Measurements from ENCODE around the gene AQP12B.
"Not testable (repeated sequence)": the region's sequence is repeated elsewhere in the genome, so short reads cannot be mapped to it uniquely, and the experiment has no call there.

AQP12B gene, protein sequence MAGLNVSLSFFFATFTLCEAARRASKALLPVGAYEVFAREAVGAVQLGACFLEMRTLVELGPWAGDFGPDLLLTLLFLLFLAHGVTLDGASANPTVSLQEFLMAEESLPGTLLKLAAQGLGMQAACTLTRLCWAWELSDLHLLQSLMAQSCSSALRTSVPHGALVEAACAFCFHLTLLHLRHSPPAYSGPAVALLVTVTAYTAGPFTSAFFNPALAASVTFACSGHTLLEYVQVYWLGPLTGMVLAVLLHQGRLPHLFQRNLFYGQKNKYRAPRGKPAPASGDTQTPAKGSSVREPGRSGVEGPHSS

DNA sequence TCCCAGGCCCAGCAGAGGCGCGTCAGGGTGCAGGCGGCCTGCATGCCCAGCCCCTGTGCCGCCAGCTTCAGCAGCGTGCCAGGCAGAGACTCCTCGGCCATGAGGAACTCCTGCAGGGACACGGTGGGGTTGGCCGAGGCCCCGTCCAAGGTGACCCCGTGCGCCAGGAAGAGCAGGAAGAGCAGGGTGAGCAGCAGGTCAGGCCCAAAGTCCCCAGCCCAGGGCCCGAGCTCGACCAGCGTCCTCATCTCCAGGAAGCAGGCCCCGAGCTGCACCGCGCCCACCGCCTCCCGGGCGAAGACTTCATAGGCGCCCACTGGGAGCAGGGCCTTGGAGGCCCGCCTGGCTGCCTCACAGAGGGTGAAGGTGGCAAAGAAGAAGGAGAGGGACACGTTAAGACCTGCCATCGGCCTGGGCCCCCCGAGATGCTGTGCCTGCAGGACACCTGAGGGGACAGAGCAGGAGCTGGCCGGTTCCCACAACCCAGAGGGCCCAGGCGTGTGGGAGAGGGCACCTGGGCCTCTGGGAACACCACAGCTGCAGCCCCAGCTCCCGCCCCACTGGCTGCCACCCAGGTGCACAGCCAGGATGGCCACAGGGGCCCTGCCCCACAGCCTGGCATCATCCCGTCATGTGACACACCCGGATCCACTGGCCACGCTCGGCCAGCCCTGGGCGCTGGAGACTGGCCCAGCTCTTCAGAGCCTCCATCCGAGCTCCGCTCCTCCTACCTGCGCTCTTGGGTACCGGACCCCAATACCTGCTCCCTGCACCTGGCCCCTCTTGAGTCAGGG is at the start of gene AQP12B:
TSS of gene AQP12B (minus strand) at position 455 of the 794 bp plus-strand sequence. CDS start at position 407, 48 bp downstream.
- not testable (repeated sequence) for DNase-seq

DNA sequence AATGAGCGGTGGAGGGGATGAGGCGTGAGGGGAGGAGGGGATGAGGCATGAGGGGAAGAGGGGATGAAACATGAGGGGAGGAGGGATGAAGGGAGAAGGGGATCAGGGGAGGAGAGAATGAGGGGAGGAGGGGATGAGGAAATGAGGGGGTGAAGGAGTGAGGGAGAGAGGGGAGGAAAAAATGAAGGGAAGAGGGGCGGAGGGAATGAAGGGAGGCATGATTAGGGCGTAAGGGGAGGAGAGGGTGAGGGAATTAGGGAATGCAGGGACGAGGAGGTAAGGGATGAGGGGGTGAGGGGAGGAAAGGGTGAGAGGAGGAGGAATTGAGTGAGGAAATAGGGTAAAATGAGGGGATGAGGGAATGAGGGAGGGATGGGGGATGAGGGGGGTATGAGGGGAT is 49.5 kb upstream of the AQP12B start:
- DNase-seq, result no peak

DNA sequence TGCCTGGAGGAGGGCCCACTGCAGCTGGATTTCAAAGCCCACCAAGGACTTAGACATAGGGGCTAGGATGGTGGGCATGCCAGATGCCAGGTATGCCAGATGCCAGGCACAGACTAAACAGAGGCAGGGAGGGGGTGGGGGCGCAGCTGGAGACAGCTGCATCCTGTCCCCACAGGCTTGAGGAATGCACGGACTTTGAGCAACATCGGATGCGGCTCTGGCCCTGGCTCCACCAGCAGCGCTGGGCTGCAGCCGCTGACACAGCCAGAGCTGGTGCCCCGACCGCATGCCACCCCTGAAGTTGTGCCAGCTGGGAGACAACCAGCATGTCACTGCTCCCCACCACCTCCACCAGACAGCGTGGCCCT is 48.5 kb upstream of the AQP12B start:
- no peak for DNase-seq

DNA sequence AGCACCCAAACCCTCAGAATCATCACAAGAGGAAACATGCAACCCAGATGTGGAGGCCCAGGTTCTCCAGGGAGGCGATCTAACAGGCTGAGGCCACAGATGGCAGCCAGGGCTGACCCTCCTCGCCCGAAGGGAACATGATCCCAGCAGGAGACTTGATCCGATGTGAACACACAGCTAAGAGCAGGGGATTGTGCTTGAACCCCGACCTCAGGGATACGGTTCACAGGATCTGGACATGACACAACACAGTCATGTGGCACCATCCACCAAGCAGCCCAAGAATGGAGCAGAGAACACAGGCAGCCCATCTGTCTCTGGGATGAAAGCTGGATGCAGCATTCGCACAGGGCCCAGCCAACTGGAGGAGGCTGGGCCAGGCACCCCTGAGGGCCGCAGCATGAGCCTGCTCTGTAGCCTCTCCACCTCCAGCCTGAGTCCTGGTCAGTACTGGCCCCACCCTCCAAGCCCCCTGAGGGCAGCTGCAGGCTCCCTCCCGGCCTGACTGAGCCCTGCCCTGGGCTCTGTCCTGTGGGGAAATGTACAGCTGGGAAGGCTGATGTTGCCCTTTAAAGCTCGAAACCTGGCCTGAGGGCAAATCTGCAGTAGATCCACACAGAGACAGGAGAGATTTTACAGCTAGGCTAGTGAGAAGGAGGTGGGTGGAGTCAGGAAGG is 48.0 kb upstream of the AQP12B start:
- no peak for DNase-seq

DNA sequence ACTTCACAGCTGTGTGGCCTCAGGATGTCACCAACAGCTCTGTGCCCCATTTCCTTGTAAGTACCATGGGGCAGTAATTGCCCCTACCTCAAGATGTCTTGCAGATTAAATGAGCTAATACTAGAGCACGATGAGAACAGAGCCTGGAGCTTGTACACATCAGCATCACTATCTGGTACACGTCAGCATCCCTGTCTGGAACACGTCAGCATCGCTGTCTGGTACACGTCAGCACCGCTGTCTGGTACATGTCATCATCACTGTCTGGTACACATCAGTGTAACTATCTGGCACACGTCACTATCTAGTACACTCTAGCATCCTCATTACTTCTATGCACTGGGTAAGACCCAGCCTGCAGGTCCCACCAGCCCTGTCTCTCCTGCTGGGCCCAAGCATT is 46.1 kb upstream of the AQP12B start:
- no peak for DNase-seq

DNA sequence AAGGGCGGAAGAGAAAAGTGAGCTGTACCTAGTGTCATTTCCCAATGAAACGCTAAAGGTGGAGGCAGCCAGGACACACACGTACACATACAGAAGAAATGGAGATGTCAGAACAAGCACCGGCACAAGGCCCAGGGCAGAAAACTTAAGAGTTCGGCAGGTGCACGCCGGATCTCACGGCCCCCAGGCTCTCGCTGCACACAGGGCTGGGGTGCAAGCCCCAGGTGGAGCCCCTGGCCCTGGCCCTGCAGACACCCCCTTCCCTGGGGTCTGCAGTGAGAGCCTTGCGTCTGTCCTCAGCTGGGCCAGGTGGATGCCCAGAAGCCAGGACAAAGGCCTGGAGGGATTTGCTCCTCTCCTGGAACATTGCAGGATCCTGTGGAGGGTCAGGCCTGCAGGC is 45.7 kb upstream of the AQP12B start:
- no peak for DNase-seq

DNA sequence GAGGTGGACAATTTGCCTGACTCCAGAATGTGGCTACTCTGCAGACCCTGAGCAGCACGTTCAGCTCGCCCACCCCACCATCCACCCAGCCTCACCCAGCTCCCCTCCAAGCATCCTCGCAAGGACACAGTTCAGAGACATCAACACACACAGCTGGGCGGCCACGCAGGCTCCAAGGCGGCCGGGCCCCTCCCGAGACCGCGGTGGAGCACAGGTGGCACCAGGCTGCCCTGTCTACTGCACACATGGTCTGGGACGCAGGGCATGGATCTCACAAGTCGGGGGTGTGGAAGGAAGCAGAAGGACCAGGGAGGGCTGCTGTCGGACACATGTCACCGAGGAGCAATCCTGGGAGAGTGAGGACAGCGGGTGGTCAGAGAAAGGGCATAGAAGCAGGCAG is 45.2 kb upstream of the AQP12B start:
- DNase-seq, result no peak

DNA sequence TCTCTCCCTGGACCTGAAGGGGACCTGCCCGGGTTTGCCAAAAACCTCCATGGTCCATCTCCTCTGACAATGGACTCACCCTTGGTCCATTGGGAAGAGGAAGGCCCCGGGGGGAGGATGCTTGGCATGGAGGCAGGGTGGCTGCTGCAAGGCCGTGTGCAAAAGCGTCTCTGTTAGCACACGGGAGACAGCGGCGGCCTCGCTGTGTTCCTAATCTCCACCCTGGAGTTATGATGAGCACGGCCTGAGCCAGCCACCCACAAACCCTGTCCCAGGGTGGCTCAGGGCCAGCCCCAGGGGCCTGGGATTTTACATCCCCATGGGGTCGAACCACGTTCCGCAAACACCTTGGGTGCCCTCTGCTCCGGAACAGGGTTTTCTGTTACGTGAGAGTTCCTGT is 44.8 kb upstream of the AQP12B start:
- DNase-seq, result no peak

DNA sequence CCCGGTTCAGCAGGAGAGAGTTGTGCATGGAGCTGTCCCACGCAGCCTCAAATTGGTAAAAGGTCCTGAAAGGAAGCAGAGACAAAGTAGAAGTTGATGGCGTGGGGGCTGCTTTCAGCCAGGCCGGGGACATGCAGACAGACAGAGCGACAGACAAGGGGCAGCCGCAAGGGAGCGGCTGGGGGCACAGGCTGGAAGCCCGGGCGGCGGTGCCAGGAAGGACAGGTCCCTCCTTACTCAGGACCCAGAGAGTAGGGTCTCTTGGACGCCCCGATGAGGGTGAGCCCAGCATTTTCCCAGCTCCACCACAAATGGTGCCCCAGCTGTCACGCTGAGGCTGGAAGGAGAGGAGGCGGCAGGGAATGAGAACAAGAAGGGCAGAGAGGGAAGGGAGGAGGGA is 44.2 kb upstream of the AQP12B start:
- no peak for DNase-seq

DNA sequence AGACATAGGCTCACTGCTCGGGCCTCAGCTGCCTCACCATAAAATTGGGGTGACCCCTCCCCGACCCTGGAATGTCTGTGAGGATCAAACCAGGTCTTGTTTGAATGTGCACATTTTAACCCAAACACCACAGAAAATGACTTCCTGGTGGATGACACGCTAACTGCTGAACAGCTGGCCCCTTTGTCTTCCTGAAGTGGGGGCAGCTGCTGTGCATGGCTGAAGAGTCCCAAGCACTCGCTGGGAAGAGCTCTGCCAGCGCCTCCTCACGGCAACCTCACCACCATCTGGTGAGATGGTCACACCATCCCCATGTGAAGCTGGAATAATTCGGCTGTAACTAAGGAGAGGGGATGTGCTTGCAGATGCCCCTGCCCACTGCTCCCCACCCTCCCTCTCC is 43.0 kb upstream of the AQP12B start:
- no peak for DNase-seq

DNA sequence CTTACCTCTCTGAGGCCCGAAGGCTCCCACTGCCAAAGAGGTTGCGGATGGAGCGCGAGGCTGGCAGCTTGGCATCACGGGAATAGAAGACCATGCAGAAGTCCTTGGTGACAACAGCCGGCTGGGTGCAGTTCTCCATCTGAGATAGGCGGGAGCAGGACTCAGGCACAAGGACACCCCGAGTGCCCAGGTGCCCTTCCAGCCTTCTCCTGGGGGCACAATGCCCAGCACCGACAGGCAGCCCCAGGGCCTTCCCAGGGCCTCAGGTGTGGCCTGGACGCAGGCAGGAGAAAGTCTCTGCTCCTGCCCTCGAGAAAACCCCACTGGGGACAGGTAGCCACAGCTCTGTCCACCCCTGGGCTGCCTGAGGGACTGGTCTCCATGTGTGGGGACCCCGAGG is 42.6 kb upstream of the AQP12B start:
- DNase-seq, result no peak

DNA sequence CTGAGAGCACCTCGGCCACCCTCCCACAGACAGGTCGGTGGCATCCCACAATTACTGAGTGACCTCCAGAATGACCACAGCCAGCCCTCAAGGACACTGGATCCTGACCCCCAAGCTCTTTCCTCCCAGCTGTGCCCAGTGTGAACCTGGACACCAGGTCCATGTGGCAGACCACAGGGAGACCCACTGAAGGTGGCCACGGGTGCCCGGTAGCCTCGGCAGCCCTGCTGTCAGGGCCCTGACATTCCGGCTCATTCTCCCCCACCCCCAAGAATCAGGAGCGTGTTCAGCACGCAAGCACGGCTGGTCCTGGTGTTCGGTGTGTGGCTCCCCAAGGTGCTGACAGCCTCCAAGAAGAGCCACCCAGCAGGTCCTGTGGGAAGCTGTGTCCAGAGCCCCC is 41.7 kb upstream of the AQP12B start:
- no peak for DNase-seq

DNA sequence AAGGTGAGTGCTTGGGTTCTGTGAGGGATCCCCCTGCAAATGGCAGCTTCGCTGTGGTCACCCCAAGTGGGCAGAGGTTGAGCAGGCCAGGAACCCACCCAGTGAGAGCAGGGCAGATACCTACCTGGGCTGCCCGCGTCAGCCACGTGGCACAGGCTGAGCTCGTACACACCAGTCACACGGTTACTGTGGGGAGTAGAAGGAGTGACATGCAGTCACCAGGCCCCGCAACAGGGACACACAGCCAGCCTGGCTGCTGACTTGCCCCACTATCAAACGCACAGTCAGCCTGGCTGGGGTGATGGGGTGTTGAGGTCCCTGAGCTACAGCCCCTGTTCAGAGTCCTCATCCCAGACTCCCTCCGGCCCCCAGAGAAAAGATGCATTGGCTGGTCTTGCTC is 41.2 kb upstream of the AQP12B start:
- DNase-seq, result no peak

DNA sequence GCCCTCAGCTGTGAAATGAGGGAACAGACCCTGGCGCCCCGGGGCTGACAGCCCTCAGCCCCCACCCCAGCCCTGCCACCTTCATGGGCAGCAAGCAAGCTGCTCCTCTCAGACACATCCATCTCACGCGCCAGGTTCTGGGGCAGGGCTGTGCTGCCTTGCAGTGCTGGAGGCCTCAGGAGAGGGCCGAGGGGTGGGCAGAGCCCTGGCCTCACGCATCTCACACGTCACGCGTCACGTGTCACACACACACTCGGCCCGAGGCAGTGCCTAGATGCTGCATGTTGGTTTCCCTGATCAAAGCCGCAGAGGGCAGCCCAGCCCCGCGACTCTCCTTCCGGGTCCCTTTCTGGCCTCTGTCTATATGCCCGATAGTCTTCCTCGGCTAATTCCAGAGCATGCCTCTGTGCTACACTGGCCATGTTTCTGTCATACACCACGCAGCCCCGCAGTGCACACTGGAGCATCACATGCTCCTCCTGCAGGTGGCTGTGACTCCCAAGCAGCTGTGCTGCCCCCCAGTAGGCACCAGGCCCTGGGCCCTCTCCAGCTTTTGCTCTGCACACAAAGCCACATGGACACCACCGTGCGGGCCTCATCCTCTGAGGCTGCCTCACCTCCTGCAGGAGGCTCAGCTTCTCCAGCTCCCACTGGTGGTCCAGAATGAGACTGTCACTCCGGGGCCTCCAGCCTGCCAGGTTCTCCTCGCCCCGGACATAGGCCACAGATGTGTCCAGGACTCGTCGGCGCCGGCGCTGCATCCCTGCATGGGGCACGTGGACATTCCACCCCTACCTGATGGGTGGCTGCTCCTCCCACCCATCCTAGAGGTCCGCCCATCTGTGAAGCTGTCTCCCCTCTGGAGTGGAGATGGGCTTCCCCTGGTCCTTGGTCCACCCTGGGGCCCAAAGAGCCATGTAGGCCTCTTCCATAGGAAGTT is 40.4 kb upstream of the AQP12B start:
- no peak for DNase-seq

DNA sequence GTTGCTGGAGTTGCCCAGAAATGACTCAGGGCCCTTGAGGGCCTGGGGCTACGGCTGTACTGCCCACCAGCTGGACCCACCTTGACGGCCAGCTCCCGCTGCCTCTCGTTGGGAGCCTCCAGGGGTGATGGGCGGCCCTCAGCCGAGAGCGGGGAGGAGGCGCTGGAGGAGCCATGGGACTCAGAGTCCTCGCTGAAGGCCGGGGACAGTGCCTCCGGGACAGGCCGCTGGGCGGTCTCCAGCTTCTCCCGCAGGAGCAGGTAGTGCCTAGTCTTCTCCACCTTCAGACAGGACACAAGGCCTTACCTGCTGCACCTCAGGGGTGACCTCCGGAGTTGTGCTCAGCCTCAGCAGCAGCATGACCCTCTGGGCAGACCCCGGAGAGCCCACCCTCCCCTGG is 39.7 kb upstream of the AQP12B start:
- no peak for DNase-seq

DNA sequence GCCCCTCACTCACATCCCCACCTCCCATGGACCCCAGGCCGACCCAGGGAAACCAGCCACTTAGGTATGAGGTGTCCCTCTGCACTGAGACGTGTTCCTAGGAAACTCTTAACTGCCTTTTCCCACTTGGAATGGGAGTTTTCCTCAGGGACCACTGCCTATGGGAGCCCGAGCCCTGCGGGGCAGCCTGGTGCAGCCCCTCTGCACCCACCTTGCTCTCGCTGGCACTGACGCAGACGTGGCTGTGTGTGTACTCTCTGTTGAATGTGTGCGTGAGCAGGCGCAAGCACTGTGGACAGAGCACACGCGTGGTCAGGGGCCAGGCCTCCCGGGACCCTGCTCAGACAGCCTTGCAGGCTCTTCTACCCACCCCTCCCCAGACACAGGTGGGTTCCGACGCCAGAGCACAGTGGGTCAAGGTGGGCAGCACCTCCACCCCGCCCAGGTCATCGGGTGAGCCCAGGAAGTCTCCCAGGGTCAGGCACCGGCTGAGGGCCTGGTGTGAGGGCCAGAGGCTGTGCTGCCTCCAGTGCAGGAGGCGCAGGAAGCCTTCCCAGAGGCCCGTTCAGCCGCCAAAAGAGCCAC is 39.0 kb upstream of the AQP12B start:
- no peak for DNase-seq

DNA sequence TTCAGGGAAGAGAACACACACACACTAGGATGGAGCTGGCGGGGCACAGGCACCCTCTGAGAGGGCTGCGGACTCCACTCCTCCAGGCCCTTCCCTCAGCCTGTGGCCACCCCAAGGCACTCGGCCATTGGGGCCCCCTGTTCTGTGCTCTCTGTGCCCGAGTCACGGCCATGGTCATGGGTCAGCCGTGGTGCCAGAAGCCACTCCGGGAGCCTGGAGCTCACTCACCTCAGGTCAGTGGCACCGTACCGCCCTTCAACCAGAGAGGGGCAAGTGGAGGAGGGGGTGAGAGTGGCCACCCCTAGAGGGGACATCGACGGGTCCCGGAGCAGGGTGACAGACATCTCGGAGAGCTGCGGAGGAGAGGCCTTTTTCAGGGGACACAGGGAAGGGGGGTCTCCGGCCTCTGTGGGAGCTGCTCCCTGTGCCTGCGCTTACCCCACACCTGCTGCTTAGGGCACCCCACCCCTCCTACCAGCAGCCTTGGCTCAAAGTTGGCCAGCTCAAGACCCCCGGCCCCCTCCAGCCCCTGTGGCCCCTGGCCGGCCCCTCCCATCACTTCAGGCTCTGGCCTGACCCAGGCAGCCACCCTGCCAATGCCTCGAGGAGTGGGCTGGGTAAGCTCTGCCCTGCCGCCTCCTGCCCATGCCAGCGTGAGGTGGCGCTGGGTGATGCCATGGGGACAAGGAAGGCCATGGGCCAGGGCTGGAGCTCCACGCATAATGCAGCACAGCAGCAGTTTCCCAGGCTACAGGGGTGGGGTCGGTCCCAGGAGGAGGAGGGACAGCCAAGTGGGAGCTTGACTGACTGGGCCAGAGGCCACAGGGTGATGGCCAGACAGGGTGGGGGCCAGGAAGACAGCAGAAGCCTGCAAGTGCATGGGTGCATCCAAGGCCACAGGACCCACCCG is 38.3 kb upstream of the AQP12B start:
- DNase-seq, result no peak

DNA sequence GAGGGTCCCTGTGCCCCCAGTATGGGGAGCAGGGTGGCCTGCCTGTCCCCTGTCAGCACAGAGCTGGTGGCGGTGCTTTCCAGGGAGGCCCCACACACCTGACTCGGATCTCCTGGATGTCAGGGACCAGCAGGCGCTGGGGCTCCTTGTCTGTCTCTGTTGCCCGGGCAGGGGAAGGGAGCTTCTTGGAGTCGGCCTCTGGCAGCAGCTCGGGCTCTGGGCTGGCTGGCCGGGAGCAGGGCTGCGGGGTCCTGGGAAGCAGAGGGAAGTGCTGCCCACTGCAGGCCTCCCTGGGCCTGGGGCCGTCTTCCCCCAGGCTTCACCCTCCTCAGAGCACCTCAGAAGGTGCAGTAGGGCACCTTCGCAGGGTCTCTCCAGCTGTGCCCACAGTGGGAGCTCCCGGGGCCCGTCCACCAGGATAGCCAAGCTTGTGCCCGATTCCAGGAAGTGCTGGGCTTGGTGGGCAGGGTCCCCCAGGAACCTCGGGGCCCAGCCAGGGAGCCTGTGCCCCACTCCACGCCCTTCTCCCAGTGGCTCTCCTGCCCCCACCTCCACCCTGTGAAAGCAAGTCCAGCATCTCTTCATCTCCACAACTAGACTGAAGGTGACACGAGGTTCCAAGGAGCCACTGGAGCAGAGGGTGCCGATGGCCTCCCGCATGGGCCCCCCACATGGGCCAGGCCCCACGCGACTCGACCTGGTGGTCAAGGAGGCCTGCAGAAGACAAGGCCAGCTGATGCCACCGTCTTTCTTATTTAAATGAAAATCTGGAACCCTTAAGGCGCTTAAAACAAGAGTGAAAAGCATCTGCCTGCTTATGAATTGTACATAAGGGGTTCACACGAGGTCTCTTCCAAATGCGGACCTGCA is 37.2 kb upstream of the AQP12B start:
- no peak for DNase-seq

DNA sequence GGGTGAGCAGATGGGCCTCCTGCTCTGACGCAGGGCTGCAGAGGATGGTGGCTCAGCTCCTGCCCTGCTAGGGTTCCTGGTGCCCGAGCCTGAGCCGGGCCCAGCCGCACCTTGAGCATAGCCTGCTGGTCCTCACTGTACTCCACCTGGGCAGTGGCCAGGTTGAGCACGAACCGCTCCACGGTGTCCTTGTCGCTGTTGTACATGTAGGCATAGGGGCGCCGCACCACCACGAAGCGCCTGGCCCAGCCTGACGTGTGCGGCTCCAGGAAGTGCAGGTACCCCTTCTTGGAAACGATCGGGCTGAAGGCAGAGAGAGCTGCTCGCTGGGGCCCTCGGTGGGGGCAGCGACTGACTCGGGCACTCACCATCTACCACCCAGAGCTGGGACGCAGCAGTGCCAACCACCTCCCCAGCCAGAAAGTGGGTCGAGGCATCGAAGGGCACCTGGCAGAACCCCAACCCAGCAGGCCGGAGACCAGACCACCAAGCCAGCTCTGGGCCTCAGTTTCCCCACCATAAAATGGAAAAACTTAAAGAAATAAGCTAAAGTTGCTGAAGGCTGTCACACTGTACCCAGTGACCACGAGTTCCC is 36.3 kb upstream of the AQP12B start:
- no peak for DNase-seq
